ENCODE results near the gene TBCCD1.
"Not testable (repeated sequence)": the region's sequence is repeated elsewhere in the genome, so short reads cannot be mapped to it uniquely, and the experiment has no call there.

The TBCCD1 gene

GRCh38 chr3:186594591-186595113, 27.5 kb upstream of the TBCCD1 start:
- FAIRE-seq = no peak

GRCh38 chr3:186593862-186594261, 26.7 kb upstream of the TBCCD1 start:
- FAIRE-seq = no peak

GRCh38 chr3:186592682-186593081, 25.5 kb upstream of the TBCCD1 start:
- no peak for FAIRE-seq

GRCh38 chr3:186590580-186591295, 23.6 kb upstream of the TBCCD1 start:
- FAIRE-seq = no peak

GRCh38 chr3:186589856-186590579, 22.9 kb upstream of the TBCCD1 start:
- FAIRE-seq = peak; percentile 74

- FAIRE-seq = peak; percentile 73
Measured at GRCh38 chr3:186589121-186589520, 22.0 kb upstream of the TBCCD1 start.

- peak; percentile 75 for FAIRE-seq
Measured at GRCh38 chr3:186588632-186589031, 21.5 kb upstream of the TBCCD1 start.

- FAIRE-seq = no peak
Measured at GRCh38 chr3:186587183-186587582, 20.0 kb upstream of the TBCCD1 start.

GRCh38 chr3:186586245-186586644, 19.1 kb upstream of the TBCCD1 start:
- FAIRE-seq = not testable (repeated sequence)

GRCh38 chr3:186583831-186584230, 16.7 kb upstream of the TBCCD1 start:
- FAIRE-seq = peak; percentile 77

GRCh38 chr3:186582541-186582940, 15.4 kb upstream of the TBCCD1 start:
- FAIRE-seq = no peak

GRCh38 chr3:186580785-186581184, 13.6 kb upstream of the TBCCD1 start:
- no peak for FAIRE-seq

GRCh38 chr3:186577521-186577920, 10.4 kb upstream of the TBCCD1 start:
- FAIRE-seq = no peak

- FAIRE-seq = no peak
Measured at GRCh38 chr3:186571644-186572013, 4.5 kb upstream of the TBCCD1 start.

- FAIRE-seq = no peak
Measured at GRCh38 chr3:186570941-186571643, 4.0 kb upstream of the TBCCD1 start.

- peak; percentile 93 for FAIRE-seq
Measured at GRCh38 chr3:186570096-186570940, 3.2 kb upstream of the TBCCD1 start, which contains the start of gene DNAJB11. Gene DNAJB11 (plus strand): TSS chr3:186570720. CDS start chr3:186570898, 178 bp downstream.

- FAIRE-seq = no peak
Measured at GRCh38 chr3:186569779-186570095, 2.6 kb upstream of the TBCCD1 start.

GRCh38 chr3:186569361-186569760, 2.2 kb upstream of the TBCCD1 start:
- not testable (repeated sequence) for FAIRE-seq

GRCh38 chr3:186566772-186567071, 417 bp downstream of the TBCCD1 start:
- FAIRE-seq = no peak

GRCh38 chr3:186564586-186564985, 2.6 kb downstream of the TBCCD1 start:
- no peak for FAIRE-seq

GRCh38 chr3:186552408-186553031, 14.6 kb downstream of the TBCCD1 start:
- FAIRE-seq = no peak

- no peak for FAIRE-seq
Measured at GRCh38 chr3:186551387-186551786, 15.8 kb downstream of the TBCCD1 start.

All from islet of Langerhans (tissue), 1 donor.